ENCODE measurements around the gene GSC.

- no peak for TF ChIP-seq POLR2A (IDR thresholded peaks at IDR 0.05; ENCODE audit: low read depth, low read length)
- TF ChIP-seq CEBPB (IDR thresholded peaks at IDR 0.05; ENCODE audit: low read depth, low read length), result no peak
- TF ChIP-seq CTCF (conservative IDR thresholded peaks at IDR 0.05; ENCODE audit: low read depth, low read length), result no peak
- TF ChIP-seq USF2 (IDR thresholded peaks at IDR 0.05; ENCODE audit: low read depth, low read length), result no peak
- no peak for TF ChIP-seq ELK1 (IDR thresholded peaks at IDR 0.05; ENCODE audit: borderline replicate concordance, low read depth, low read length)
- TF ChIP-seq RAD21 (IDR thresholded peaks at IDR 0.05; ENCODE audit: low read length), result no peak
- no peak for TF ChIP-seq RFX5 (IDR thresholded peaks at IDR 0.05; ENCODE audit: low read depth, low read length)
- no peak for TF ChIP-seq FOS (IDR thresholded peaks at IDR 0.05; ENCODE audit: low read depth, low read length)
- TF ChIP-seq MXI1 (IDR thresholded peaks at IDR 0.05; ENCODE audit: borderline replicate concordance, low read depth, low read length), result no peak
These were observed 17.1 kb downstream of the GSC start for GRCh38 chr14:94752591-94753436.

Measured in IMR-90 (cell line).